ENCODE results near the gene EXOC7.

The EXOC7 gene

DNA sequence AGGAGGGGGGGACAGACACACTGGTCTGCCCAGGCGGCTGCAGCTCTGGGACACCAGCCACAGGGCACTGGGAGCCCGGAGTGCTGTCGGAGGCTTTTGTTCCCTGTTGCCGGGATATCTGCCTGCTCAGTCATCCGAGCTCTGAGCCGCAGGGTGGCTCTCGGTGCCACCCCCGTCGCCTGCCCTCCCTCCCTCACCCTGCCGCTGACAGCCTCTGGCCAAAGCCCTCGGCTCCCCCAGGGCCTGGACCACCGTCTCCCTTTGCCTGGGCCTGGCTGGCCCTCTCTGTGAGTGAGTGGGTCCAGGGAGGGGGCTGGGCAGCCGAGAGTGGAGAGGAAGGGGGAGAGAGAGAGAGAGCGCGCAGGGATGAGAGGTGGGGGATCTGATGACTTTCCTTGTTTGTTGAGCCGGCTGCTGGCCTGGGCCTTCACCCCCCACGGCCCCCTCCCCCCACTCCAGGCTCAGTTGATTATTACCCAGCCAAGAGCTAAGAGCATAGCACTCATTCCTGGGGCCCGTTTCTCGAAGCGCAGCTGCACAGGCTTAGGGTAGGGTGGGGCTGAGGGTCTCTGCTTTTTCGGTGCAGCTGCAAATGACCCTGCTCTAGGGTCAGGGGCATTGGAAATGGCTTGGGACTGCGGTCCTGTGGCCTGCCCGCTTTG lies 34.8 kb upstream of the EXOC7 start:
- DNase-seq: peak; percentile 70

DNA sequence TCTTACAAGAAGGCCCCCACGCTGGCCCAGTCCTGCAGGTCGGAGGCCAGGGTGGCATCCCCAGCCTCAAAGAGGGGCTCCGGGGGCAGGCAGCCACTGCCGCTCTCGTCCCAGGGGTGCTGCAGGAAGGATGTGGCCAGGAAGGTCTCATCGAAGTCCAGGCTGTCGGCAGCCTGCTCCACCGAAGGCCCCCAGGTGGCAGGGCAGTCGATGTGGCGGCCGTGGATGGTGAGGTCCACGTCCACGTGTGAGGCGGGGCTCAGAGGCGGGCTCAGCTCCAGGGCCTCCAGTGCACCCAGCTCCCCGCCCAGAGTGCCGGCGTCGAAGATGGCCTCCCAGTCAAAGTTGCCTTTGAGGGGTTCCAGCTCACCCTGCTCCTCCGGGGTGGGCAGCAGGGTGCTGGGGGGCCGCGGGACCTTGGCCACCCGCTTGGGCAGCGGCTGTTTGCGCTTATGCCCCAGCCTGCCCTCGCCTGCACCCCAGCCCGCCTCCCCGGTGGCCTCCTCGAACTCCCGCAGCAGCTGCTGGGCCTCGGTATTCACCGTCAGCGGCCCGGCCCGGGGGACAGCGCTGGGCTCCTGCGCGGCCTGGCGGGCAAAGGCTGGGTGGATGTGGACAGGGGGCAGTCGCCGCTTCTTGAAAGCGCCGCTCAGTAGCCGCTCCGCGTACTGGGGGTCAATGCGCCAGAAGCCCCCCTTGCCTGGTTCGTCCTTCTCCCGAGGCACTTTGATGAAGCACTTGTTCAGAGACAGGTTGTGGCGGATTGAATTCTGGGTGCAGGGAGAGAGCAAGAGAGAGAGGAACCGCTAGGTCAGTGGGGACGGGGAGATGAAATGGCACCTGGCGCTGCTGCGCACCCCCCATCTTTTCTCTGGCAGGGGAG lies 34.0 kb upstream of the EXOC7 start:
- DNase-seq: no peak

DNA sequence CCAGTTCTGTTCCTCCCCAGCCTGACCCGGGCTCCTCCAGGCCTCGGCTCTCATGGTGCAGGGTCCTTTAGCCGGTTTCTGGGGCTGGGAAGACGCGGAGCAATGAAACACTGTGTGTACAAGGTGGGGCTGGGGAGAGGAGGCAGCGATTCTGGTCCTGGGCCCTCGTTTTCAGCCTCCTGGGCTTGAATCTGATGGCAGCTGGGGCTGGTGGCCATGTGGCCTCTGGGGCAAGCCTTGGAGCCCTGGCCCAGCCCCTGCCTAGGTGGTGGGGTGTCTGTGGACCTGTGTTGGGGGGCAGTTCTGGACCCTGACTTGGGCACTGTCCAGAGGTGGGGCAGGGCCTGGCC lies 33.4 kb upstream of the EXOC7 start:
- no peak for DNase-seq

DNA sequence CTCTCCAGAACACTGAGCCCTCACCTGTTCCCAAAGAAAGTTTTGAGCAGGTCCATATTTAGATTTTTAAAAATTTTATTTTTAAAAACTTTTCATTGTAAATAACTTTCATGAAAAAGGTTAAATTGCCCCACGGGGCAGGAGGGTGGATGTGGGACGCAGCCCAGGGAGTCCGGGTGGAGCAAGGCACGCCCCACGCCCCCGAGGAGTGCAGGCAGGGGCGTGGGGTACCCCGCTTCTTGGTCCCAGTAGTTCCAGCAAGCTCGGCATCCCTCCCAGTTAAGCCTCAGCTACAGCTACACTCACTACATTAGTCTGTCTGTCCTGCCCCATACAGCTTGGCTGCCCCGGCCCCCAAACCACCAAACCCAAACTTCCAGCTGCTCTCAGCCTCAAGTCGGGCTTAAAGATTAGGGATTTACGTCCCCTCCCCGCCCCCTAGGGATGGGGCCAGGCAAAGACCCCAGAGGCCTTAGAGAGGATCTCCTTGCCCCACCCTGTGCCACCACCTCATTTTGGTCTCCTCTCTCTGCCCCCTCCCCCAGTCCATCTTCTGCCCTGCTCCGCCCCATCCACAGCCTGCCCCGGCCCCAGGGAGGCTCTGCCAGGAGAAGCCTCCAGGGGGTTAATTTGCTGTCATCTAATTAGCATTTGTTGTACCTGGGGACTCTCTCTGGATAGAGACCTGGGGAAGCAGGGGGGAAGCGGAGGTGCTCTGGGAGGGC lies 32.9 kb upstream of the EXOC7 start:
- DNase-seq: no peak

DNA sequence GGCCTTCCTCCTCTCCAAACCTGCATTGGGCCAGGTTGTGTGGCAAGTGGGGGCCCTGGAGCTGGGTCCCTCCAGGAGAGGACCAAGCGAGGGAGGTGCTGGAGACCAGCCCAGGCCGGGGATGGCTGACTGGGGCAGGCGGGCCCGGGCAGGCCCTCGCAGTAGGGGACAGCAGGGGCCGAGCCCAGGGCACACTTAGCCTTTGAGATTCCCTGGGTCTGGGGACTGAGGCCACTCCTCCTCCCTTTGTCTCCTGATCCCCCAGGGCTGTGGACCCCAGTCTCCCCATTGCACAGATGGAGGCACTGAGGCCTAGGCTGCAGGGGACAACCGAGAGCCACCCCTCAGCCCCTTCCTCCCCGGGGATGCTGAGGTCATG lies 32.2 kb upstream of the EXOC7 start:
- no peak for DNase-seq

DNA sequence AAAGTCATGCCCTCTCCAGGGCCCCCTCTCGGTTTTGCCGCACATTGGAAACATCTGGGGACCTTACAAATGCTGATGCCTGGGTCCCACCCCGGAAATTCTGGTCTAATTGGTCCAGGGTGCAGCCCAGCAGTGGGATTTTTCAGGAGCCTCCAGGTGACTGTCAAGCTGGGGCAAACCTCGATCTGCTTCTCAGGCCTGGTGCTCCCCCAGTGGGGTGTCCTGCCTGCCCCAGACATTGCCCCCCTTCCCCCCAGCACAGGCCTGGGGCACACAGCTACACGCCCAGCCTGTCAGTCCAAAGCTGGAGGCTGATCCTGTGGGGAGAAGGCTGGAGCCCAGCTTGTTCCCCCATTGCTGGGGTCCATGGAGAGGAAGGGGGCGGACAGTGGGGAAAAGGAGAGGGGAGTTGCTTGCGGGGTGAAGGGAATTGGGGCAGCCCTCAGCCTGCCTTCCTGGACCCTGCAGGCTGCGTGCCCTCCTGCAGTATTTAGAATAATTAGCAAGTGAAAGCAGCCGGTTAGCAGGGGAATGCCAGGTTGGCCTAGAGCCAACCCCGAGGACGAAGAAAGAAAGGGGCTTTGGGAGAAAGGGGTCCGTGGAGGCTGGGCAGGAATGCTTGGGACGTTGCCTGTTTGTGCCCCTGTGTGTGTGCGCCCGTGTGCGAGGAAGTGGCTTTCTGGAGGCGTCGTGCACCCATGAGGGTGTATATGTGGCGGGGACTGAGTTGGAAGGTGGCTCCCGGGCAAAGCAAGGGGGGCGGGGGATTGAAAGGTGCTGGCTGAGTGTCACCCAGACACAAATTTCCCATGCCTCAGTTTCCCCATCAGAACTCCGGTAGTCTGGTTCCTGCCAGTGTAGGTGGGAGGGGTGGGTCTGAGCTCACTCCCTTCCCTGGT lies 31.6 kb upstream of the EXOC7 start:
- no peak for DNase-seq

DNA sequence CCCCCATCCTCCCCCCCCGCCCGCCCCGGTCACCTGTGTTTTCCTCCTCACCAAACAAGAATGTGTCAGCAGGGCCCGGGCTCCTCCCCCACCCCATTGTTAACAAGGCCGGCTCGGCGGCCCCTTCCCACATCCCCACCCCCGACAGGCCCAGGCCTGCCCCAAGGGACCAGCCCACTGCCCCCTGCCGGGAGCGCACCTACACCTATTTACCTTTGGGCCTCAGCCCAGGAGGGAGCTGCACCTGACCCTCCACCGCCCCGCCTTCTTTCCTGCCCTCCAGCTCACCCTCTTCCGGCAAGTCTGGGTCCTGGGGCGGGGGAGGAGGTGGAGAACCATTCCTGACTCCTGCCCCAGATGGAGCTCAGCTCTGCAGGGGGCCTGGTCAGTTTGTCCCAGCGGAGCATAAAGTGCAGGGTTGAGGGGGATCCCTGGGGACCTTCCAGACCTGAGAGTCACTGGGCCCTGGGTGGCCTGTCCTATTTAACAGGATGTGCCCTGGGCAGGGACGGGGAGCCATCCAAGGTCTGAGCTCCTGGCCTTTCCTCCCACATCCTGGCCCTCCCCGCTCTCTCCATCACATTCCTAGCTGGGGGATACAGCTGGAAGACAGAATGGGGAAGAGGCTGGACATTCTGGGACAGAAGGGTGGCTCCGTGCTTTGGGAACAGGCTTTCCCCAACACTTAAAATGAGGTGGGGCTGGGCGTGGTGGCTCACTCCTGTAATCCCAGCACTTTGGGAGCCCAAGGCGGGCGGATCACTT lies 29.2 kb upstream of the EXOC7 start:
- DNase-seq: peak; percentile 67

DNA sequence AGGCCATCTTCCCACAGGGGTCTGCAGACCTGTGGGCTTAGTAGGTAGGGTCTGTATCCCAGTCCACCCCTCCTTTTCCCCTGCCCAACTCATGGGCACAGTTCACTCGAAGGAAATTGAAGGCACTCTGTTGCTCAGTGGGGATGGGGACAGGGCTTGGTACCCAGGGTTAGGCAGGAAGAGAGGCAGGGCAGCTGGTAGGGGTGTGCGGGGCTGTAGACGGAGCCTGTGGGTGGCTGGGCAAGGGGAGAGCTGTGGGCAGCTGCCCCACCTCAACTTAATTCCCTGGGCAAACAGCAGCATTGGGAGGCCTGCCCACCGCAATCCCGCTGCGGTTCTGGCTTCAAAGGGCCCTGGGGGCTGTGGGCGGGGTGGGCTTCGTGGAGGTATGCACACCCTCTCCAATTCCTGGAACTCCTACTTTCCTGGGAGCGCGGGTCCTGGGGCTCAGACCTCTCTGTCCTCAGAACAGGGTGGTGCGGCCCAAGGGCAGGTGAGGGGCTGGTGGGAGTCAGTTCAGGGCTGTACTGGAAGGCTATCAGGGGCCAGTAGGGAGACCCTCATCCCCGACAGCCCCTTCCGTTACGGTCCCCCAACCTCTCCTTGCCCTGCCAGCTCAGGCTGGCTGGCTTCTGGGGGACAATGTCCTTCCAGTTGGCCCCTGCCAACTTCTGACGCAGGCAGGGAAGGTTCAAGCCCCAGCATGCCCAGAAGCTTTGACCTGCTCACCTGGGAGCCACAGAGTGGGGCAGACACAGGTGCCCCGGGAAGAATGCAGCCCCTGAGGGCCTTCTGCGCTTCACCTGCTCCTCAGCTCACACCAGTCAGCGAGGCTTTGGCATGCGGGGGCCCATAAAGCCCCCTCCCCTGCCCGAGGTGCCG lies 28.3 kb upstream of the EXOC7 start:
- DNase-seq: peak; percentile 67

DNA sequence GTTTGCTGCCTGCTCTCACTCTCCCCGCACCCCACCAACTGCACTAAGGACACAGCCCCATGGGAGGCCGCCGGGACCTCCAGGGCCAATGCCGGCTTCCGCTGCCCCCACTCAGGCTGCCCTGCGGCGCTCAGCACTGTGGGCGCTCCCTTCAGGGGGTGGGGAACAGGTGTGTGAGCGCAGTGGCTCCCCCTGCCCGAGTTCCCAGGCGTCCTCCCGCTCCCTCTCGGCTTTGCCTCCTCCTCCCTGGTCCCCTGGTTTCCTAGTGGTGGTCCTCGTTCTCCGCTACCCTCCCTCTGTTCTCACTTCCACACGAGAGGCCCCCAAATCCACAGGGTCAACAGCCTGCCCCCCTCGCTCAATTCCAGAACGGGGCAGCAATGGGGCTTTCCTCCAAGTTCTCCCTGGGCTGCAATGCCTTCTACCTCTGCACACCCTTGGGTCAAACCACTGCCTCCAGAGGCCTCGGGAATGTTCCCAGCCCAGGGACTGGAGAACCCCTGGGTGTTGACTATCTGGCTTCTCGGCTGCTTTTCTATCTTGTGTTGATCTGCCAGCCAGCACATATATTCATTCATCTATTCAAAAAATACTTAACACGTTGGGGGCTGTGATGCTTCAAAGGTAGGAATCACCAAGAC lies 27.6 kb upstream of the EXOC7 start:
- DNase-seq: no peak

DNA sequence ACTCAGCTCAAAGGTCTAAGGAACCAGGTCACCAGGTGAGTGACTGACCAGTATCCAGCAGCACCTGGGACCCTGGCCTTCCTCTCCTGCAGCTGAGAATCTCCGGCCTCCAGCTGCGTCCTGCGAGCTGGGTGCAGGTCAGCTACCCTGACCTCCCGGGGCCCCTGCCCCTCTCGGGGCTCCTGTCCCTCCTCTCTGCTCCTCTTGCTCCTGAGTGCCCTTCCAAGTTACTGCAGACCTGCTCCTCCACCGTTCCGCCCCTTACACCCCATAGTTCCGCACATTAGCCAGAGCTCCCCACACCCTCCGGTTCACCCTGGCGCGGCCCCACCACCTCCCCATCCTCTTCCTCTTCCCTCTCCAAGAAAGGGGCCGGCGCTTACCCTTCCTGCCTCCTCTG lies 26.9 kb upstream of the EXOC7 start:
- DNase-seq: no peak

DNA sequence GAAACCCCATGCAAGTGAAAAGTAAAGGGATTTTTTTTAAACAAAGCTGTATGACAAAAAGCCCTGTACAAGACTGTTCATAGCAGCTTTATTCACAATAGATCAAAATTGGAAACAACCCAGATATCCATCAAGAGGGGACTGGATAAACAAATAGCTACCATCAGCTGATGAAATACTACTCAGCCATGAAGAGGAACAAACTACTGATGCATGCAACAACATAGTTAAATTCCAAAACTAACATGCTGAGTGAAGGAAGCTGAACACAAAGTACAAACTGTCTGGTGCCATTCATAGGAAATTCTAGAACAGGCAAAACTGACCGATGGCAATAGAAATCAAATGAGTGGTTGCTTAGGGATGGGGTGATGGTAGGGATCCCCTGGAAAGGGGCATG lies 22.3 kb upstream of the EXOC7 start:
- DNase-seq: no peak

DNA sequence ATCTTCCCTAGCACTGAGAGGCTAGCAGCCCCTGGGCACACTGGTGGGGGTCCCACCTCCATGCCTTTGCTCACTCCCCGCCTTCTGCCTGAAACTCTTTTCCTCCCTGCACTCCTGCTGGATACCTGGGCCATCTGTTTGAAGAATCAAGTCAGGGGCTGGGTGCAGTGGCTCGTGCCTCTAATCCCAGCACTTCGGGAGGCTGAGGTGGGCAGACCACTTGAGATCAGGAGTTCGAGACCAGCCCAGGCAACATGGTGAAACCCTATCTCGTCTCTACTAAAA lies 21.7 kb upstream of the EXOC7 start:
- DNase-seq: no peak

DNA sequence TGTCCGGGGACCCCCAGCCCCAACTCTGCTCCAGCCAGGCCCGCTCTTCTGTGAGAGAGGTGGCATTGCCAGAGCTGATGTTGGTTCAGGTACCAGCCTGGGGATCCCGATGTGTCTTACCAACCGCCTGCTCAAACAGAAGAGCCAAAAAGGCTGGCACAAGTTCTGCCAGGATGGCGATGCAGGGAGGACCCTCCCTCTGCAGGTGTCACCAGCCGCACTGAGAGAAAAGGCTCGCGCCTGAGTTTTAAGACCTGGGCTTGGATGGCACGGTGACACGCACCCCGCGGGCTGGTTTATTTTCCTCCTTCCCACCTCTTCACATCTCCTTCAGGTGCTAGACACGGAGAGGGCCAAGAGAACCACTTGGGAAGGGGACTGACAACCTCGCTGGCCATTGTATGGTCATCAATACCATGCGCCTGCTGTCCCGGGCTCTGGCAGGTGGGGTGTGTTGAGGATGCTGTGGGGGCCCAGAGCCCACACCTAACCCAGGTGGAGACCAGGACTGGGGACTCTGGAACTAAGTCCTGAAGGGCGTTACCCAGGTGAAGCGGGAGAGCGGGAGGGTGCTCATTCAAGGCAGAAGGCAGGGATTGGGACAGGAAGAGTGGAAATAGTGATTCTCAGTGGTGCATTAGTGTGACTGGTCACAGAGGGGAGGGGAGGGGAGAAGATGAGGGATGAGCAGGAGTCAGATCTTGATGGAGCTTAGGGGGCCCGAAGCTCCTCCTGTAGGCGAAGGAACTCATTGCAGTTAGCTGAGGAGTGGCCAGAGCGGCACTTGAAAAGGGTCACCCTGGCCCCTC lies 21.2 kb upstream of the EXOC7 start:
- no peak for DNase-seq

DNA sequence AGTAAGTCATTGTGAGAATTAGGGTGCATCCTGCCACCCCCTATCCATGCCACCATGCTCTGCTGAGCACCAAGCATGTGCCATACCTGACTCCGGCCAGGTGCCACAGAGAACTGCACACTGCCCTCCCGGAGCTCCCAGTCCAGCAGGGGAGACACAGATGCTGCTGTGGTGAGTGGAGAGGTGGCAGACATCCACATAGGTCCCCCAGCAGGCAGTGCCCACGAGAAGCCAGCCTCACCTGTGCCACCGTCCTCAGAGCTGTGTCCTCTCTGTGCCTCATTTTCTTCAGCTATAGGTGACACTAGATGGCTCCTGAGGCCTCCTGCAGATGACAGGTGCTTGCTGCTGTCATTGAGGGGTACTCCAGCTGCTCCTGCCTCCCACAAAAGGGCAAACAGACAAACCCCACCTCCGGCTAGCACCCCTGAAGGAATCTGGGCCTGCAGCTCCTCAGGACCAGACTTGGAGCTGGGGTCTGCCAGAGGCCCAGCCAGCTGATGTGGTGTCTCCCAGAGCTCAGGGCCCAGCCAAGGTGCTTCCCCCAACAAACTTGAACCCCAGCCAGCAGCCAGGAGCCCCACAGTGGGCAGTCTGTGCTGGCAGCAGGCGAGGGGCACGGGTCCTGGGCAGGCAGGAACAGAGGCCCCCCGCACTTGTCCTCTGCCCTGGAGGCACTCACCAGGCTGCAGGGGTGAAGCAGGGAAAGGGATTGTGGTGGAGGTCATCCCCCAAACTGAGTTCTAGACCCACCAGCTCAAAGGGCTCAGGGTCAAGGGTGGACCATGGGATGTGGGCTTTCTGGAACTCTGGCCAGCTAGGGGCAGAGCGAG lies 20.4 kb upstream of the EXOC7 start:
- no peak for DNase-seq

DNA sequence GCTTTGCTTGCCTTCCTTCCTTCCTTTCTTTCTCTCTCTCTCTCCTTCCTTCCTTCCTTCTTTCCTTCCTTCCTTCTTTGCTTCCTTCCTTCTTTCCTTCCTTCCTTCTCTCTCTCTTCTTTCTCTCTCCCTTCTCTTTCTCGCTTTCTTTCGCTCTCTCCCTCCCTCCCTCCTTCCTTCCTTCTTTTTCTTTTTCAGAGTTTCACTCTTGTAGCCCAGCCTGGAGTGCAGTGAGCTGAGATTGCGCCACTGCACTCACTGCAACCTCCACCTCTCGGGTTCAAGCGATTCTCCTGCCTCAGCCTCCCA lies 19.6 kb upstream of the EXOC7 start:
- no peak for DNase-seq

DNA sequence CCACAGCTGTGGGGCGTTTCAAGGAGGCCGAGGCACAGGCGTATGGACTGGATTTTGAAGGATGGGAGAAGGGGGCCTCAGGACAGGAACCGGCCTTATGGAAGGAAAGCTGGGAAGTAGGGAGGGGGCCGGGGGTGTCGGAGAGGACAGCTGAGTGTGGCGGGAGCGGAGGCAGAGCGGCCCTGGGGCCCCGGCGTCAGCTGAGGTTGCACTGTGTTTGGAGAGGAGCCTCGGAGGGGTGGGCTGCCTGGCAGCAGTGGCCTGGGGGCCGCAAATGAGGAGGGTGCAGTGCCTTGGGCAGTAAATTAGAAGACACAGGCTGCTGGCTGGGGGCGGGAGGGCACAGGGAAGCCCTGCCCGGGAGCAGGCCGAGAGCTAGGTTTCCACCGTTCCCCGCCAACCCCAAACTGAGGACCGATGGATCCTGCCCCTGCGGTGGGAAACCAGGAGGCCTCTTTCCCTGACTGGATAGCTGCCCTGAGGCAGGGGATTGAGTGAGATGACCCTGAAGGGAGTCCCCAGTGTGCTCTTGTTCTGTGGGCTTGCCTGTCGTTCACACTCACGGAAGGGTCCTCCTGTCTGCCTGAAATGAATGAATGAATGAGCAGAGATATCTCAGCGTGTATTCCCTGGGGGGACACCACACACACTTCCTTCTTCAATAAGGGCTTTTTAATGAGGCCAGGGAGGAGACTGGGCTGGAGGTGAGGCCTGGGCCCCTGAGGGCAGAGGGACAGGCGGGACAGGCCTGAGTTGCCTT lies 19.0 kb upstream of the EXOC7 start:
- no peak for DNase-seq

DNA sequence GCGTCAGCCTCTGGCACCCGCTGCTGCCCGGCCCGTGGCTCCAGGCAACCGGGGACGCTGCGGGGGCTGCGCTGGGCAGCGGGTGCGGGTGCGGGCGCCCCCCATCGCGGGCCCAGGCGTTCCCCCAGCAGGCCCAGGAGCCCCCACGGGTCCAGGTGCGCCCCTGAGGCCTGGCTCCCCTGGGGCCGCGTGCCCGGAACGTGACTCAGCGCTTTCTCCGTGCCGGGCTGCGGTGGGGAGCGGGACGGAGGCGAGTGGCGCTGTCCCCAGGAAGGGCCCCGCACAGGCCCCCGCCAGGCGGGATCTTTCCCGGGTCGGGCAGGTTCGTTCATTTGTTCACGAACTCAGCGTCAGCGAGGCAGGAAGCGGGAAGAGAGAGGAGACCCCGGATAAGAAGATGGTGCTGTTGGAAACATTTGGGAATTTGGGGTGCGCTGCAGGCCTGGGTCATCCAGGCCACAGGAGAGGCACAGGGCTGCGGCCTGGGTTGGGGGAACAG lies 18.4 kb upstream of the EXOC7 start:
- DNase-seq: no peak

DNA sequence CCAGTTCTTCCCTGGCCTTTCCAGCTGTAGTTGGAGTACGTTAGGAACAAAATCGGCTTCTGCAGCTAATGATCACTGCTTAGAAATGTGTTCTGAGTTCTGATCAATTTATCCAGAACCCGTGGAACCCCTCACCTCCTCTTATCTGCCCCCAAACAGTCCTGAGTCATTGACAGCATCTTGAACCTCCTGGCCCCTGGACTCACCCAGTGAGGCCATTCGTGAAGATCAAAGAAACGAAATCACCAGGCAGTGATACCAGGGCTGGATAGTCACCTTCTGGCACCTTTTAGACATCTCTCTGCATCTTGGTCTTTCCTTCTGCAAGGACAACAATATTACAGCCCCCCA lies 17.0 kb upstream of the EXOC7 start:
- DNase-seq: no peak
